Peyer's patch (tissue), 4 donors: ENCODE results near the gene AP5S1. TPM values are rescaled to one million over a fixed set of nuclear protein-coding genes. Genes with fewer than 3 reads are reported as not detected.

ENCODE experiments used
- DNase-seq, 3 donors: peaks; one replicate each; pipeline ENCODE4 v3.0.0-alpha.2; 2017 to 2019
- H3K27ac ChIP-seq, 4 donors: fragments of 200-600 bp; sonication (generic); one replicate each; pipeline ENCODE4 v1.5.1; 2016 to 2019
- H3K27me3 ChIP-seq, 2 donors: fragments of 200-600 bp; sonication (generic); one replicate each; pipeline ENCODE4 v1.5.1; 2019
- H3K36me3 ChIP-seq, 3 donors: fragments of 200-600 bp; sonication (generic); one replicate each; pipeline ENCODE4 v1.5.1; 2016 to 2019
- H3K4me1 ChIP-seq, 4 donors: fragments of 200-600 bp; sonication (generic); one replicate each; pipeline ENCODE4 v1.5.1; 2016 to 2019
- H3K4me3 ChIP-seq, 4 donors: fragments of 200-600 bp; sonication (generic); 1 replicate in 3 of 4; 2 replicates in 1 of 4; pipeline ENCODE4 v1.5.1; 2016 to 2019; ENCODE audit warnings: mild to moderate bottlenecking in 1 of 4
- H3K9me3 ChIP-seq, 4 donors: fragments of 200-600 bp; sonication (generic); one replicate each; pipeline ENCODE4 v1.5.1; 2016 to 2019; ENCODE audit warnings: mild to moderate bottlenecking in 1 of 4
- POLR2A ChIP-seq, 2 donors: fragments of 450-650 bp; IDR thresholded peaks; one replicate each; pipeline ENCODE4 v1.5.1; 2017; ENCODE audit warnings: antibody characterized with exemption in 2 of 2, mild to moderate bottlenecking in 2 of 2, moderate library complexity in 2 of 2
- total RNA-seq, 4 donors: library from RNA; depleted of rRNA; stranded (reverse); fragments of >200 nt; gene quantifications; one replicate each; pipeline ENCODE4 v1.1.0, GENCODE V29; 2016
- TF ChIP-seq, protein P1 (sequence below), 6 experiments: fragments of 450-650 bp in 4 of 6; fragments of 200-600 bp in 2 of 6; sonication (generic) in 1 of 6; IDR thresholded peaks; one replicate each; pipeline ENCODE4 v1.5.1; 2017 to 2019; ENCODE audit warnings: antibody characterized with exemption in 6 of 6, mild to moderate bottlenecking in 3 of 6, moderate library complexity in 1 of 6

The AP5S1 gene
- total RNA-seq, 4 donors from 2014 or later = 11.6 to 26.4 (median 22.5) TPM

GRCh38 chr20:3777716-3778629 is 42.4 kb upstream of the AP5S1 start:
- H3K27me3 ChIP-seq = no peaks in the 10 kb centered on the region
- peak overlapping the region in 1 of 4 donors; percentile 69 for H3K27ac ChIP-seq
- no peak for TF ChIP-seq POLR2A (IDR thresholded peaks at IDR 0.05)
- TF ChIP-seq, protein P1, sequence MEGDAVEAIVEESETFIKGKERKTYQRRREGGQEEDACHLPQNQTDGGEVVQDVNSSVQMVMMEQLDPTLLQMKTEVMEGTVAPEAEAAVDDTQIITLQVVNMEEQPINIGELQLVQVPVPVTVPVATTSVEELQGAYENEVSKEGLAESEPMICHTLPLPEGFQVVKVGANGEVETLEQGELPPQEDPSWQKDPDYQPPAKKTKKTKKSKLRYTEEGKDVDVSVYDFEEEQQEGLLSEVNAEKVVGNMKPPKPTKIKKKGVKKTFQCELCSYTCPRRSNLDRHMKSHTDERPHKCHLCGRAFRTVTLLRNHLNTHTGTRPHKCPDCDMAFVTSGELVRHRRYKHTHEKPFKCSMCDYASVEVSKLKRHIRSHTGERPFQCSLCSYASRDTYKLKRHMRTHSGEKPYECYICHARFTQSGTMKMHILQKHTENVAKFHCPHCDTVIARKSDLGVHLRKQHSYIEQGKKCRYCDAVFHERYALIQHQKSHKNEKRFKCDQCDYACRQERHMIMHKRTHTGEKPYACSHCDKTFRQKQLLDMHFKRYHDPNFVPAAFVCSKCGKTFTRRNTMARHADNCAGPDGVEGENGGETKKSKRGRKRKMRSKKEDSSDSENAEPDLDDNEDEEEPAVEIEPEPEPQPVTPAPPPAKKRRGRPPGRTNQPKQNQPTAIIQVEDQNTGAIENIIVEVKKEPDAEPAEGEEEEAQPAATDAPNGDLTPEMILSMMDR (IDR thresholded peaks at IDR 0.05) = peak in 2 of 6 experiments; percentile 2 to 8
- H3K36me3 ChIP-seq = no peaks in the 10 kb centered on the region
- peaks cover 4 to 30% (median 11%) of the 10 kb centered on the region in 4 donors for H3K4me1 ChIP-seq
- peak overlapping the region; percentile 34 to 59 (median 56) for H3K4me3 ChIP-seq
- peak; percentile 69 to 83 (median 70) for DNase-seq
- no peaks in the 10 kb centered on the region for H3K9me3 ChIP-seq

DNA sequence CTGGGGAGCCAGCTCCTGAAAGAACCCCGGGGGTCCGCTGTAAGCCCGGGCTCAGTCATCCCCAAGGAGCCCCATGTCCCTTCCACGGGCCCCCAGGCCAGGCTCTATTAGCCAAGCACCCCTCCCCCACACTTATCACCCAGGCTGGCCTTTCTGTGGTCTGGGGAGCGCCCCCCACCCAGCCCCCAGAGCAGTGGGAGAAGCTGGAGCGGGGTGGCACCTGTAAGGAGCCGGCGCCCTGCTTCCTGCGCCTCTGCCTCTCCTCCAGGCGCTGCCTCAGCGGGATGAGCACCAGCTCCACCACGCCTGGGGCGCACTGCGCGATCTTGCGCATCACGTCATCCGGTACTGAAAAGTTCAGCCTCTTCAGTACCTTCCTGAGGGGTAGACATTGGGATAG is 41.4 kb upstream of the AP5S1 start:
- no peaks in the 10 kb centered on the region for H3K9me3 ChIP-seq
- H3K36me3 ChIP-seq = peaks cover 0 to 2% (median 0%) of the 10 kb centered on the region in 3 donors
- H3K27ac ChIP-seq = no peak overlapping the region
- no peak overlapping the region for H3K4me3 ChIP-seq
- H3K4me1 ChIP-seq = peaks cover 4 to 40% (median 11%) of the 10 kb centered on the region in 4 donors
- no peak for TF ChIP-seq POLR2A (IDR thresholded peaks at IDR 0.05)
- TF ChIP-seq, protein P1 (IDR thresholded peaks at IDR 0.05) = no peak
- H3K27me3 ChIP-seq = no peaks in the 10 kb centered on the region
- DNase-seq = no peak

GRCh38 chr20:3781153-3781910 is 39.0 kb upstream of the AP5S1 start, which contains the start of gene SPEF1:
Gene SPEF1 (minus strand): TSS chr20:3781448. CDS start chr20:3781287, 161 bp downstream.
- H3K27me3 ChIP-seq = no peaks in the 10 kb centered on the region
- TF ChIP-seq, protein P1 (IDR thresholded peaks at IDR 0.05) = peak in 2 of 6 experiments; percentile 28 to 34
- TF ChIP-seq POLR2A (IDR thresholded peaks at IDR 0.05) = no peak
- H3K36me3 ChIP-seq = peaks cover 0 to 11% (median 0%) of the 10 kb centered on the region in 3 donors
- DNase-seq = peak; percentile 60 to 87 (median 70)
- peak within 1 kb of the TSS; percentile 7 to 43 (median 42) for H3K4me3 ChIP-seq
- H3K9me3 ChIP-seq = no peaks in the 10 kb centered on the region
- H3K27ac ChIP-seq = peak within 1 kb of the TSS in 2 of 4 donors; percentile 2 to 40
- H3K4me1 ChIP-seq = peaks cover 8 to 62% (median 17%) of the 10 kb centered on the region in 4 donors

GRCh38 chr20:3782597-3782996 is 37.8 kb upstream of the AP5S1 start:
- no peak for DNase-seq
- Histone ChIP-seq H3K4me1 (peaks cover 8 to 63% (median 19%) of the 10 kb centered on the region in 4 donors), H3K4me3 (no peak overlapping the region), H3K9me3 (no peaks in the 10 kb centered on the region), H3K27me3 (no peaks in the 10 kb centered on the region), H3K36me3 (peaks cover 0 to 11% (median 0%) of the 10 kb centered on the region in 3 donors), H3K27ac (no peak overlapping the region)
- TF ChIP-seq, protein P1 (IDR thresholded peaks at IDR 0.05) = no peak
- no peak for TF ChIP-seq POLR2A (IDR thresholded peaks at IDR 0.05)

DNA sequence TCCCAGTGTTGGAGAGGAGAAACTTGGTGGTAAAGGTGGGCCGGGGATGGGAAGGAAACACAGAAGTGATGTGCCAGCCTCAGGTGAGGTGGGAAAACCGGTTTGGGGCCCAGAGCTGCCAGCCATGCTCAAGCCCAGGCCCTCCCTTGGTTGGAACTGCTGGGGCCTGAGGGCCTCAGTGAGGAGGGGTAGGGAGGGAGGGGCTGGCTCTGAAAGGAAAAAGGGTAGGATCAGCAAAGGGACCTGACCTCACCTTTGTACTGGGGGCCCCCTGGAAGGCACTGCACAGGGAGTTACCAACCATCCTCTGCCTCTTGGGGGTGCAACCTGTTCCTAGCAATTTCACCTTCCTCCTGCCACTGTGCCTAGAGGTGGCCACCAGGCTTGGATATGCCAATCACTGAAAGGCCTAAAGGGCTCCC is 37.3 kb upstream of the AP5S1 start:
- H3K27me3 ChIP-seq = no peaks in the 10 kb centered on the region
- DNase-seq = no peak
- H3K36me3 ChIP-seq = peaks cover 0 to 11% (median 0%) of the 10 kb centered on the region in 3 donors
- no peaks in the 10 kb centered on the region for H3K9me3 ChIP-seq
- no peak overlapping the region for H3K4me3 ChIP-seq
- TF ChIP-seq, protein P1 (IDR thresholded peaks at IDR 0.05) = no peak
- no peak for TF ChIP-seq POLR2A (IDR thresholded peaks at IDR 0.05)
- no peak overlapping the region for H3K27ac ChIP-seq
- H3K4me1 ChIP-seq = peaks cover 8 to 63% (median 18%) of the 10 kb centered on the region in 4 donors
